ENCODE measurements around the gene C12orf42. TPM values are rescaled to one million over a fixed set of nuclear protein-coding genes. Genes with fewer than 3 reads are reported as not detected.
"Not testable (repeated sequence)": the region's sequence is repeated elsewhere in the genome, so short reads cannot be mapped to it uniquely, and the experiment has no call there.

The C12orf42 gene
- total and polyA plus RNA-seq, 2 of the 4 experiments (the other 2 are of a cell fraction) = not detected

- H3K4ac ChIP-seq (ENCODE audit: low read depth, low read length); DNase-seq; H2AFZ ChIP-seq (replicated peaks; ENCODE audit: low read length, poor library complexity); H3K56ac ChIP-seq (ENCODE audit: extremely low read depth, insufficient read depth, low read length); H2BK5ac ChIP-seq (ENCODE audit: low read depth, low read length, poor library complexity, severe bottlenecking); H2BK120ac ChIP-seq (ENCODE audit: low read depth, low read length); CTCF ChIA-PET; dilution Hi-C loops (cut with HindIII; ENCODE audit: low sequenced_read_pairs, unreplicated experiment); H3K9ac ChIP-seq (ENCODE audit: low read depth, low read length); H3K79me1 ChIP-seq (ENCODE audit: low read depth in 1 of 2, low read length in 2 of 2); intact Hi-C loops (cut with micrococcal nuclease); H3K4me1 ChIP-seq (ENCODE audit: control insufficient read depth, insufficient read depth, low read length); H4K8ac ChIP-seq (ENCODE audit: low read depth in 2 of 2, low read length in 2 of 2); H2BK15ac ChIP-seq (ENCODE audit: low read depth, low read length); H2BK20ac ChIP-seq (ENCODE audit: low read depth, low read length); H4K5ac ChIP-seq (ENCODE audit: low read depth, low read length); H3K14ac ChIP-seq (replicated peaks; ENCODE audit: low read depth, low read length); H3K18ac ChIP-seq (ENCODE audit: low read depth, low read length); H3K9me3 ChIP-seq (ENCODE audit: control insufficient read depth, insufficient read depth, low read length); H2AK5ac ChIP-seq (ENCODE audit: low read depth, low read length); H4K20me1 ChIP-seq (ENCODE audit: insufficient read depth, low read length); H3K9me1 ChIP-seq (ENCODE audit: insufficient read depth, low read length); H3K36me3 ChIP-seq (ENCODE audit: control insufficient read depth, insufficient read depth, low read length); ATAC-seq (ENCODE audit: low read depth); in situ Hi-C loops (cut with MboI; ENCODE audit: low sequenced_read_pairs); H2AK9ac ChIP-seq (replicated peaks; ENCODE audit: low read depth, low read length, poor library complexity); H3K27me3 ChIP-seq (ENCODE audit: control insufficient read depth, insufficient read depth, low read length); H3K4me3 ChIP-seq (ENCODE audit: insufficient read depth, low read depth, low read length); H4K91ac ChIP-seq (ENCODE audit: insufficient read depth, low read depth, low read length); H3K23ac ChIP-seq (ENCODE audit: low read depth, low read length); POLR2A ChIA-PET (ENCODE audit: unreplicated experiment); BruUV-seq (replicated peaks); H3K27ac ChIP-seq (ENCODE audit: insufficient read depth, low read length); H3K4me2 ChIP-seq (ENCODE audit: low read depth, low read length): not testable (repeated sequence)
- WGBS, 2 experiments (ENCODE audit: extremely low coverage in 2 of 2, insufficient read length in 1 of 2) = 31% methylated on average over 3 of the region's 9 CpGs; no CpG with 5 or more reads in 1 of the 2 experiments
Observed at GRCh38 chr12:103424849-103425586, 70.8 kb downstream of the C12orf42 start.

All from IMR-90 (cell line).